Measurements from ENCODE around the gene FAM241A.

DNA sequence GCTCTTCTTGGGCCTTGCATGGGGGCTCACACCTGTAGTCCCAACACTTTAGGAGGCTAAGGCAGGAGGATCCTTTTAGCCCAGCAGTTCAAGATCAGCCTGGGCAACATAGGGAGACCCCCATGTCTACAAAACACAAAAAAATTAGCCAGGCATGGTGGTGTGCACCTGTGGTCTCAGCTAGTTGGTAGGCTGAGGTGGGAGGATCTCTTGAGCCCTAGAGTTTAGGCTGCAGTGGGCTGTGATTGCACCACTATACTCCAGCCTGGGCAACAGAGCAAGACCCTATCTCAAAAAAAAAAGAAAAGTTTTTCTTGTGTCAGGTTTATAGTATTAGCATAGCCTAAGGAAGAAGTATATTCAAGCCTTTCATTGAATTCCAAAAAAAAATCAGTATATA, 30.8 kb upstream of the FAM241A start:
- TF ChIP-seq FOXM1 (IDR thresholded peaks at IDR 0.05; ENCODE audit: borderline replicate concordance) (no peak), ELF4 (IDR thresholded peaks at IDR 0.05) (no peak), SP1 (IDR thresholded peaks at IDR 0.05) (no peak), HDGF (IDR thresholded peaks at IDR 0.05; ENCODE audit: borderline replicate concordance) (no peak), SUZ12 (IDR thresholded peaks at IDR 0.05) (no peak), ZNF384 (IDR thresholded peaks at IDR 0.05) (no peak), TARDBP (IDR thresholded peaks at IDR 0.05) (no peak), BHLHE40 (IDR thresholded peaks at IDR 0.05; ENCODE audit: borderline replicate concordance) (no peak), FOXK2 (IDR thresholded peaks at IDR 0.05) (no peak), ARNT (IDR thresholded peaks at IDR 0.05) (no peak), FOXA1 (IDR thresholded peaks at IDR 0.05) (no peak), L3MBTL2 (conservative IDR thresholded peaks at IDR 0.05) (no peak), LEF1 (IDR thresholded peaks at IDR 0.05; ENCODE audit: borderline replicate concordance) (no peak)
- TF ChIP-seq, protein P1, sequence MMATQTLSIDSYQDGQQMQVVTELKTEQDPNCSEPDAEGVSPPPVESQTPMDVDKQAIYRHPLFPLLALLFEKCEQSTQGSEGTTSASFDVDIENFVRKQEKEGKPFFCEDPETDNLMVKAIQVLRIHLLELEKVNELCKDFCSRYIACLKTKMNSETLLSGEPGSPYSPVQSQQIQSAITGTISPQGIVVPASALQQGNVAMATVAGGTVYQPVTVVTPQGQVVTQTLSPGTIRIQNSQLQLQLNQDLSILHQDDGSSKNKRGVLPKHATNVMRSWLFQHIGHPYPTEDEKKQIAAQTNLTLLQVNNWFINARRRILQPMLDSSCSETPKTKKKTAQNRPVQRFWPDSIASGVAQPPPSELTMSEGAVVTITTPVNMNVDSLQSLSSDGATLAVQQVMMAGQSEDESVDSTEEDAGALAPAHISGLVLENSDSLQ (IDR thresholded peaks at IDR 0.05) = no peak
